HEK293 (cell line): Measurements from ENCODE around the gene PYY.

Experiments used
- CTCF ChIA-PET: fragments of 350-600 bp; formaldehyde crosslinking; extraction: SDS; loops from one replicate; lab custom pipeline; 2021; ENCODE audit warnings: antibody characterized with exemption; lab: Yijun Ruan, JAX
- POLR2A ChIA-PET: fragments of 300-600 bp; formaldehyde crosslinking; extraction: SDS; loops from one replicate; lab custom pipeline; 2020; ENCODE audit warnings: antibody characterized with exemption, inconsistent platforms; lab: Yijun Ruan, JAX
- H3K27ac ChIP-seq: fragments of 200-500 bp; sonication (Bioruptor generic); 2 replicates; pipeline ENCODE4 v1.5.1; 2014; ENCODE audit warnings: low read depth, low read length, control low read depth, inconsistent platforms; ENCODE audit errors: extremely low read depth
- H3K36me3 ChIP-seq, 2 experiments: fragments of 200-500 bp in 1 of 2; sonication (Bioruptor generic) in 1 of 2; 1 replicate in 1 of 2; 2 replicates in 1 of 2; pipeline ENCODE4 v1.5.1; 2014 to 2017; ENCODE audit warnings: inconsistent platforms in 2 of 2, low read length in 2 of 2; ENCODE audit not compliant: control insufficient read depth in 2 of 2, insufficient read depth in 1 of 2
- H3K4me1 ChIP-seq: fragments of 200-500 bp; sonication (Bioruptor generic); 2 replicates; pipeline ENCODE4 v1.5.1; 2014; ENCODE audit warnings: mild to moderate bottlenecking, low read length, inconsistent platforms; ENCODE audit not compliant: control insufficient read depth, insufficient read depth
- H3K4me3 ChIP-seq: 2 replicates; pipeline ENCODE4 v1.5.1; 2011; ENCODE audit warnings: low read depth, mild to moderate bottlenecking, control low read depth, low read length, moderate library complexity
- H3K9me3 ChIP-seq: fragments of 200-500 bp; sonication (Bioruptor generic); 2 replicates; pipeline ENCODE4 v1.5.1; 2014; ENCODE audit warnings: low read depth, low read length, inconsistent platforms; ENCODE audit not compliant: control insufficient read depth, insufficient read depth
- GLIS2 ChIP-seq: fragments of 450-650 bp; formaldehyde crosslinking; IDR thresholded peaks from 2 replicates; pipeline ENCODE4 v1.5.1; 2016; ENCODE audit warnings: missing biosample characterization, missing genetic modification characterization
- KLF17 ChIP-seq: fragments of 450-650 bp; formaldehyde crosslinking; IDR thresholded peaks from 2 replicates; pipeline ENCODE4 v1.5.1; 2016; ENCODE audit warnings: missing biosample characterization, missing genetic modification characterization
- MZF1 ChIP-seq: fragments of 450-650 bp; formaldehyde crosslinking; IDR thresholded peaks from 2 replicates; pipeline ENCODE4 v1.5.1; 2017; ENCODE audit warnings: missing biosample characterization, missing genetic modification characterization, borderline replicate concordance
- OVOL3 ChIP-seq: fragments of 450-650 bp; formaldehyde crosslinking; IDR thresholded peaks from 2 replicates; pipeline ENCODE4 v1.5.1; 2016; ENCODE audit warnings: missing biosample characterization, missing genetic modification characterization
- SCRT1 ChIP-seq: fragments of 450-650 bp; formaldehyde crosslinking; IDR thresholded peaks from 2 replicates; pipeline ENCODE4 v1.5.1; 2016; ENCODE audit warnings: missing biosample characterization, missing genetic modification characterization, borderline replicate concordance
- SCRT2 ChIP-seq: fragments of 450-650 bp; formaldehyde crosslinking; IDR thresholded peaks from 2 replicates; pipeline ENCODE4 v1.5.1; 2016; ENCODE audit warnings: missing biosample characterization, missing genetic modification characterization
- TSHZ1 ChIP-seq: fragments of 450-650 bp; formaldehyde crosslinking; IDR thresholded peaks from 2 replicates; pipeline ENCODE4 v1.5.1; 2016; ENCODE audit warnings: missing biosample characterization, missing genetic modification characterization, borderline replicate concordance
- ZBTB1 ChIP-seq: fragments of 450-650 bp; formaldehyde crosslinking; IDR thresholded peaks from 2 replicates; pipeline ENCODE4 v1.5.1; 2016; ENCODE audit warnings: missing biosample characterization, missing genetic modification characterization
- ZNF354C ChIP-seq: fragments of 450-650 bp; formaldehyde crosslinking; IDR thresholded peaks from 2 replicates; pipeline ENCODE4 v1.5.1; 2016; ENCODE audit warnings: missing biosample characterization, missing genetic modification characterization, low read depth, borderline replicate concordance
- ZNF433 ChIP-seq: fragments of 450-650 bp; formaldehyde crosslinking; IDR thresholded peaks from 2 replicates; pipeline ENCODE4 v1.5.1; 2016; ENCODE audit warnings: missing biosample characterization, missing genetic modification characterization, low read depth
- ZNF623 ChIP-seq: fragments of 450-650 bp; formaldehyde crosslinking; IDR thresholded peaks from 2 replicates; pipeline ENCODE4 v1.5.1; 2016; ENCODE audit warnings: missing biosample characterization, missing genetic modification characterization
- ZNF624 ChIP-seq: fragments of 450-650 bp; formaldehyde crosslinking; IDR thresholded peaks from 2 replicates; pipeline ENCODE4 v1.5.1; 2017; ENCODE audit warnings: missing biosample characterization, missing genetic modification characterization
- ZNF664 ChIP-seq: fragments of 450-650 bp; formaldehyde crosslinking; IDR thresholded peaks from 2 replicates; pipeline ENCODE4 v1.5.1; 2016; ENCODE audit warnings: missing biosample characterization, missing genetic modification characterization
- ZNF768 ChIP-seq: fragments of 450-650 bp; formaldehyde crosslinking; IDR thresholded peaks from 2 replicates; pipeline ENCODE4 v1.5.1; 2018; ENCODE audit warnings: missing biosample characterization, mild to moderate bottlenecking, missing genetic modification characterization
- TF ChIP-seq, protein P1 (sequence below): fragments of 450-650 bp; formaldehyde crosslinking; IDR thresholded peaks from 2 replicates; pipeline ENCODE4 v1.5.1; 2016; ENCODE audit warnings: missing biosample characterization, missing genetic modification characterization
- TF ChIP-seq, protein P2 (sequence below): fragments of 450-650 bp; IDR thresholded peaks from 2 replicates; pipeline ENCODE4 v1.5.1; 2018; ENCODE audit warnings: missing biosample characterization, missing genetic modification characterization
- TF ChIP-seq, protein P3 (sequence below): fragments of 450-650 bp; formaldehyde crosslinking; IDR thresholded peaks from 2 replicates; pipeline ENCODE4 v1.5.1; 2017; ENCODE audit warnings: missing biosample characterization, missing genetic modification characterization

PYY gene

GRCh38 chr17:43999024-43999423, 45.3 kb upstream of the PYY start:
- Histone ChIP-seq H3K4me1 (no peaks in the 10 kb centered on the region), H3K4me3 (no peak overlapping the region), H3K27ac (no peak overlapping the region), H3K36me3 (no peaks in the 10 kb centered on the region), H3K9me3 (no peaks in the 10 kb centered on the region)
- CTCF ChIA-PET = interaction anchor here (0.5 to 9.9 kb wide), 6 partner anchors 42 to 121 kb away, joined by 3 to 267 read pairs (median 4); partner anchors contain the start of gene PPY
- POLR2A ChIA-PET = no interaction called here
- no peak for TF ChIP-seq MZF1 (tag by site-specific recombination)
- no peak for TF ChIP-seq KLF17 (tag by site-specific recombination)
- TF ChIP-seq ZNF623 (tag by site-specific recombination) = no peak
- TF ChIP-seq ZNF433 (tag by site-specific recombination) = no peak
- TF ChIP-seq, protein P1, sequence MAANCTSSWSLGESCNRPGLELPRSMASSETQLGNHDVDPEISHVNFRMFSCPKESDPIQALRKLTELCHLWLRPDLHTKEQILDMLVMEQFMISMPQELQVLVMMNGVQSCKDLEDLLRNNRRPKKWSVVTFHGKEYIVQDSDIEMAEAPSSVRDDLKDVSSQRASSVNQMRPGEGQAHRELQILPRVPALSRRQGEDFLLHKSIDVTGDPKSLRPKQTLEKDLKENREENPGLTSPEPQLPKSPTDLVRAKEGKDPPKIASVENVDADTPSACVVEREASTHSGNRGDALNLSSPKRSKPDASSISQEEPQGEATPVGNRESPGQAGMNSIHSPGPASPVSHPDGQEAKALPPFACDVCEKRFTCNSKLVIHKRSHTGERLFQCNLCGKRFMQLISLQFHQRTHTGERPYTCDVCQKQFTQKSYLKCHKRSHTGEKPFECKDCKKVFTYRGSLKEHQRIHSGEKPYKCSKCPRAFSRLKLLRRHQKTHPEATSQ = no peak
- TF ChIP-seq ZNF354C = no peak
- no peak for TF ChIP-seq SCRT2 (tag by site-specific recombination)
- no peak for TF ChIP-seq GLIS2
- TF ChIP-seq OVOL3 = no peak
- TF ChIP-seq, protein P2, sequence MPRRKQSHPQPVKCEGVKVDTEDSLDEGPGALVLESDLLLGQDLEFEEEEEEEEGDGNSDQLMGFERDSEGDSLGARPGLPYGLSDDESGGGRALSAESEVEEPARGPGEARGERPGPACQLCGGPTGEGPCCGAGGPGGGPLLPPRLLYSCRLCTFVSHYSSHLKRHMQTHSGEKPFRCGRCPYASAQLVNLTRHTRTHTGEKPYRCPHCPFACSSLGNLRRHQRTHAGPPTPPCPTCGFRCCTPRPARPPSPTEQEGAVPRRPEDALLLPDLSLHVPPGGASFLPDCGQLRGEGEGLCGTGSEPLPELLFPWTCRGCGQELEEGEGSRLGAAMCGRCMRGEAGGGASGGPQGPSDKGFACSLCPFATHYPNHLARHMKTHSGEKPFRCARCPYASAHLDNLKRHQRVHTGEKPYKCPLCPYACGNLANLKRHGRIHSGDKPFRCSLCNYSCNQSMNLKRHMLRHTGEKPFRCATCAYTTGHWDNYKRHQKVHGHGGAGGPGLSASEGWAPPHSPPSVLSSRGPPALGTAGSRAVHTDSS (tag by site-specific recombination) = no peak
- no peak for TF ChIP-seq ZNF624 (tag by site-specific recombination)
- no peak for TF ChIP-seq ZNF768 (tag by site-specific recombination)
- no peak for TF ChIP-seq SCRT1 (tag by site-specific recombination)
- TF ChIP-seq ZBTB1 (tag by site-specific recombination) = no peak
- TF ChIP-seq ZNF664 (tag by site-specific recombination) = no peak
- TF ChIP-seq, protein P3, sequence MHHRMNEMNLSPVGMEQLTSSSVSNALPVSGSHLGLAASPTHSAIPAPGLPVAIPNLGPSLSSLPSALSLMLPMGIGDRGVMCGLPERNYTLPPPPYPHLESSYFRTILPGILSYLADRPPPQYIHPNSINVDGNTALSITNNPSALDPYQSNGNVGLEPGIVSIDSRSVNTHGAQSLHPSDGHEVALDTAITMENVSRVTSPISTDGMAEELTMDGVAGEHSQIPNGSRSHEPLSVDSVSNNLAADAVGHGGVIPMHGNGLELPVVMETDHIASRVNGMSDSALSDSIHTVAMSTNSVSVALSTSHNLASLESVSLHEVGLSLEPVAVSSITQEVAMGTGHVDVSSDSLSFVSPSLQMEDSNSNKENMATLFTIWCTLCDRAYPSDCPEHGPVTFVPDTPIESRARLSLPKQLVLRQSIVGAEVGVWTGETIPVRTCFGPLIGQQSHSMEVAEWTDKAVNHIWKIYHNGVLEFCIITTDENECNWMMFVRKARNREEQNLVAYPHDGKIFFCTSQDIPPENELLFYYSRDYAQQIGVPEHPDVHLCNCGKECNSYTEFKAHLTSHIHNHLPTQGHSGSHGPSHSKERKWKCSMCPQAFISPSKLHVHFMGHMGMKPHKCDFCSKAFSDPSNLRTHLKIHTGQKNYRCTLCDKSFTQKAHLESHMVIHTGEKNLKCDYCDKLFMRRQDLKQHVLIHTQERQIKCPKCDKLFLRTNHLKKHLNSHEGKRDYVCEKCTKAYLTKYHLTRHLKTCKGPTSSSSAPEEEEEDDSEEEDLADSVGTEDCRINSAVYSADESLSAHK = no peak
- TF ChIP-seq TSHZ1 (tag by site-specific recombination) = no peak
